Left forelimb (tissue), 1 donor: Measurements from ENCODE around the gene SPTLC3.
"Not testable (repeated sequence)": the region's sequence is repeated elsewhere in the genome, so short reads cannot be mapped to it uniquely, and the experiment has no call there.

Experiments
- DNase-seq: peaks from one replicate; pipeline ENCODE4 v3.0.0-alpha.2; 2018; ENCODE audit warnings: low spot score

Gene SPTLC3

GRCh38 chr20:13008761-13009681, at the start of gene SPTLC3:
Gene SPTLC3, plus strand, starts transcription at chr20:13008972. Its CDS starts 296 bp downstream, at chr20:13009268.
- DNase-seq, result peak; percentile 67

GRCh38 chr20:12961725-12962124, 47.0 kb upstream of the SPTLC3 start:
- no peak for DNase-seq

- DNase-seq, result no peak
These were observed 45.9 kb upstream of the SPTLC3 start for GRCh38 chr20:12962895-12963294.

- no peak for DNase-seq
These were observed 45.4 kb upstream of the SPTLC3 start for GRCh38 chr20:12963416-12963815.

GRCh38 chr20:12965212-12965869, 43.4 kb upstream of the SPTLC3 start:
- no peak for DNase-seq

- DNase-seq, result no peak
These were observed 42.9 kb upstream of the SPTLC3 start for GRCh38 chr20:12965870-12966251.

GRCh38 chr20:12966468-12967085, 42.2 kb upstream of the SPTLC3 start:
- no peak for DNase-seq

- DNase-seq, result no peak
These were observed 40.8 kb upstream of the SPTLC3 start for GRCh38 chr20:12967932-12968331.

GRCh38 chr20:12968472-12968871, 40.3 kb upstream of the SPTLC3 start:
- DNase-seq, result no peak

- DNase-seq, result no peak
These were observed 39.6 kb upstream of the SPTLC3 start for GRCh38 chr20:12969071-12969669.

- DNase-seq, result no peak
These were observed 38.4 kb upstream of the SPTLC3 start for GRCh38 chr20:12970372-12970821.

GRCh38 chr20:12975833-12976608, 32.8 kb upstream of the SPTLC3 start:
- DNase-seq, result no peak

- DNase-seq, result no peak
These were observed 32.0 kb upstream of the SPTLC3 start for GRCh38 chr20:12976720-12977309.

GRCh38 chr20:12977328-12978125, 31.2 kb upstream of the SPTLC3 start:
- no peak for DNase-seq

- no peak for DNase-seq
These were observed 30.7 kb upstream of the SPTLC3 start for GRCh38 chr20:12978126-12978394.

- DNase-seq, result no peak
These were observed 29.9 kb upstream of the SPTLC3 start for GRCh38 chr20:12978613-12979495.

- not testable (repeated sequence) for DNase-seq
These were observed 29.1 kb upstream of the SPTLC3 start for GRCh38 chr20:12979713-12980112.

GRCh38 chr20:12982098-12982497, 26.7 kb upstream of the SPTLC3 start:
- no peak for DNase-seq

GRCh38 chr20:12984069-12984765, 24.6 kb upstream of the SPTLC3 start:
- no peak for DNase-seq
